Measurements from ENCODE around the gene DPYD. TPM values are rescaled to one million over a fixed set of nuclear protein-coding genes. Genes with fewer than 3 reads are reported as not detected.

DPYD gene
- total and polyA plus RNA-seq, 12 donors, result 4.1 to 22.0 (median 7.0) TPM

DNA sequence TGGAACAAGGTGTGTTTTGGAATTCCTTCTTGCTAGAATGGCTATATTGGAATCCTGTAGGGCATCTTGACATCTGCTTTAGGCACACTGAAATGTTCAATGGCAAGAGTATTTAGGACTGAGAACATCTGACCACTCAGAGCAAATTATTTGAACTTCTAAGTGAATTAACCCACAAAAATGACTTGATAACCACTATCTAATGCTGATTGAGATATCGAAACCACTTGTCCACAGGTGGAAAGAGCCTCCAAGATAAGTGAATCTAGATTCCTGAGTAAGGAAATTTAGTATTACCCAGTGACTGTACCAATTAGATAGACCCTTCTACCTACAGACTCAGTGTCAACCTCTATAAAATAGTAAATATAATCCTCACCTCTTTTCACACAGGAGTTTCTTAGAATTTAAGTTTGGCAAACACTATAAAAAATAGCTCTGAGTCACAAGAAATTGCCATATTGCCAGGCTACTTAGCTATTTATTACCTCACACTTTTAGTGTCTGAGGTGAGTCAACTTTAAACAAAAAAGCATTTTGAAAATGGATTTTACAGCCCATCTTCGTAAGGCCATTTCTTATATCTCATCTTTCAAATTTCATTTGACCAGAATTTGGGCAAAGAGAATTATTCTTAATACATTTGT is 777.5 kb downstream of the DPYD start:
- no peak for ATAC-seq
- DNase-seq, result no peak
- H3K4me1 ChIP-seq, result peaks cover 0 to 10% (median 7%) of the 10 kb centered on the region in 9 donors
- H3K36me3 ChIP-seq, result no peaks in the 10 kb centered on the region
- no peaks in the 10 kb centered on the region for H3K9me3 ChIP-seq
- no peak overlapping the region for H3K27ac ChIP-seq
- TF ChIP-seq, protein P1, sequence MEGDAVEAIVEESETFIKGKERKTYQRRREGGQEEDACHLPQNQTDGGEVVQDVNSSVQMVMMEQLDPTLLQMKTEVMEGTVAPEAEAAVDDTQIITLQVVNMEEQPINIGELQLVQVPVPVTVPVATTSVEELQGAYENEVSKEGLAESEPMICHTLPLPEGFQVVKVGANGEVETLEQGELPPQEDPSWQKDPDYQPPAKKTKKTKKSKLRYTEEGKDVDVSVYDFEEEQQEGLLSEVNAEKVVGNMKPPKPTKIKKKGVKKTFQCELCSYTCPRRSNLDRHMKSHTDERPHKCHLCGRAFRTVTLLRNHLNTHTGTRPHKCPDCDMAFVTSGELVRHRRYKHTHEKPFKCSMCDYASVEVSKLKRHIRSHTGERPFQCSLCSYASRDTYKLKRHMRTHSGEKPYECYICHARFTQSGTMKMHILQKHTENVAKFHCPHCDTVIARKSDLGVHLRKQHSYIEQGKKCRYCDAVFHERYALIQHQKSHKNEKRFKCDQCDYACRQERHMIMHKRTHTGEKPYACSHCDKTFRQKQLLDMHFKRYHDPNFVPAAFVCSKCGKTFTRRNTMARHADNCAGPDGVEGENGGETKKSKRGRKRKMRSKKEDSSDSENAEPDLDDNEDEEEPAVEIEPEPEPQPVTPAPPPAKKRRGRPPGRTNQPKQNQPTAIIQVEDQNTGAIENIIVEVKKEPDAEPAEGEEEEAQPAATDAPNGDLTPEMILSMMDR (IDR thresholded peaks at IDR 0.05), result no peak
- H3K4me3 ChIP-seq, result no peak overlapping the region
- no peaks in the 10 kb centered on the region for H3K27me3 ChIP-seq
- intact Hi-C loops (cut with DNase I), result loop anchor here in 2 of 10 donors (10.0 kb wide), 3 partner anchors 681 to 911 kb away; no protein-coding TSS in a partner anchor
- 89 to 94% methylated on average over 2 of the region's 2 CpGs for WGBS, 2 donors

DNA sequence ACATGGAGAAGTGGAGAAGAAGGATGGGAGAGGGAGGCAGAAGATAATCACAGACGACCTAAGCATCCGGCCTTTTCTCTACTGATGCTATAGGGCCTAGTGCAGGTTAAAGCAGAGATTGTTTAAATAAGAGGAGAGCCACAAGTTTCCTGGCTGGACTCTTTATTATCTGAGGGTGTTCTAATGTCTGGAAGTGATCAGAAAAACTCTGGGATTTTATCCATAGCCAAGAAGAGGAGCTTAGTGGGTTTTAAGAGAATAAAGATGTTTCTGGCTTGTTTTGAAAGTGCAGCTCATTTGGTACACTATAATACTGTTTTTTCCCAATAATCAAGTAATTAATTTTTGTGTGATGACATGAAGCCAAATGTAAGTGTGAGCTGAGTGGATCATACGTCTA is 780.2 kb downstream of the DPYD start:
- 94 to 95% methylated on average over 3 of the region's 3 CpGs for WGBS, 2 donors
- TF ChIP-seq, protein P1 (IDR thresholded peaks at IDR 0.05), result no peak
- H3K27ac ChIP-seq, result no peak overlapping the region

DNA sequence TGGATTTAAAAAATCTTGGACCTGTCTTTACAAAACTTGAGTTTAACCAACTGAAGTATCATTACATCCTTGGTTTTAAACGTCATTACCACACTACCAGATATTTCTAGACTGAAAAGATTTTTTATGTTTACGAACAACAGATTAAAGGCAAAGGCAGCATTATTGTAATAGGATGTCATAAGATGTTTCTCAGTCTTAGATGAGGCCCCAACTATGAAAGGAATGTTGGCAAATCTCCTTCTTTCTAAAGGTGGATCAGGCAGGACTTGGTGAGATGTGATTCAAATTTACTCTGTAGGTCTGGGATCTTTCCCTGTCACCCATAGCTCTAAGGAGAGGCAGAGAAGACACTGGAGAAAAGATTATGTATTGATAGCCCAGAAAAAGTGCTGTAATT is 781.3 kb downstream of the DPYD start:
- Histone ChIP-seq H3K4me3 (no peak overlapping the region), H3K27ac (no peak overlapping the region), H3K27me3 (no peaks in the 10 kb centered on the region), H3K36me3 (no peaks in the 10 kb centered on the region), H3K9me3 (no peaks in the 10 kb centered on the region), H3K4me1 (peaks cover 0 to 15% (median 8%) of the 10 kb centered on the region in 9 donors)
- DNase-seq (no peak), ATAC-seq (no peak)
- intact Hi-C loops (cut with DNase I), result loop anchor here in 2 of 10 donors (5.0 to 10.0 kb wide), 3 partner anchors 678 to 915 kb away; no protein-coding TSS in a partner anchor
- WGBS, 2 donors, result 93% methylated on average over 2 of the region's 2 CpGs
- TF ChIP-seq, protein P1 (IDR thresholded peaks at IDR 0.05), result no peak

More for the DNA sequence above, 780.2 kb downstream of the DPYD start:
- no peaks in the 10 kb centered on the region for H3K27me3 ChIP-seq
- no peaks in the 10 kb centered on the region for H3K9me3 ChIP-seq
- DNase-seq, result no peak
- H3K4me3 ChIP-seq, result no peak overlapping the region
- peaks cover 0 to 15% (median 8%) of the 10 kb centered on the region in 9 donors for H3K4me1 ChIP-seq
- intact Hi-C loops (cut with DNase I), result loop anchor here in 2 of 10 donors (10.0 kb wide), 3 partner anchors 684 to 914 kb away; no protein-coding TSS in a partner anchor
- H3K36me3 ChIP-seq, result no peaks in the 10 kb centered on the region
- no peak for ATAC-seq

DNA sequence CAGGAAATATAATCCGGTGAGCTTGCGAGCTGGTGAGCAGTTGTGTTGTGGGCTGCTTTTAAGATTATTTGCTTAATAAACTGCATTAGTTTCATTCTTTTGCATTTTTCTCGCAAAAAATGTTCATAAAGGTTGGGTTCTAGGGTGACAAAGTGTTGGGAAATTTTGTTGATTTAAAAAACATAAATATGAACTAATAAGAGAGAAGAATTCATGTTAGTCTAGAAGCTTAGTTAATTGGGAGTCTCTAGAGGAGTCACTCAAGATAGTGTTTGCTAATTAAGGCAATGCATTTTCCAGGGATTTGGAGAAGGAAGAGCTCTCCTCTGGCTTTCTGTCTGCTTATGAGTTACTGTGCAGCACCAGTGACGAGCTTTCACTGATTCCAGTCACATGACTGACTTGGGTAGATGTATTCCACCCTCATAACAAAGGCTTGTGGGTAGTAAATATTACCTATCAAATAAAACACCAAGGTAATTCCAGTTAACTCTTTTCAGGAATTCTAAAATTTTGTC is 782.3 kb downstream of the DPYD start:
- H3K27me3 ChIP-seq, result no peaks in the 10 kb centered on the region
- no peaks in the 10 kb centered on the region for H3K36me3 ChIP-seq
- intact Hi-C loops (cut with DNase I), result loop anchor here in 2 of 10 donors (5.0 to 10.0 kb wide), 3 partner anchors 679 to 916 kb away; no protein-coding TSS in a partner anchor
- H3K9me3 ChIP-seq, result no peaks in the 10 kb centered on the region
- peak overlapping the region in 3 of 10 donors; percentile 27 to 54 (median 33) for H3K27ac ChIP-seq
- ATAC-seq (peak in 6 of 8 donors; percentile 26 to 70 (median 55)), DNase-seq (no peak)
- H3K4me1 ChIP-seq, result peaks cover 0 to 15% (median 8%) of the 10 kb centered on the region in 9 donors
- peak overlapping the region in 6 of 10 donors; percentile 1 to 45 (median 29) for H3K4me3 ChIP-seq
- 26 to 33% methylated on average over 4 of the region's 4 CpGs for WGBS, 2 donors
- TF ChIP-seq, protein P1 (IDR thresholded peaks at IDR 0.05), result peak in 1 of 9 donors; percentile 5

Data from heart right ventricle (tissue), 16 donors.